H1 (cell line): ENCODE data around the gene CERT1.

Experiments used
- CHD1 ChIP-seq: IDR thresholded peaks from 2 replicates; pipeline ENCODE4 v1.6.1; 2012; ENCODE audit warnings: low read depth, low read length, improper control_type of control experiment
- CTCF ChIP-seq, 3 experiments: IDR thresholded peaks; 1 replicate in 2 of 3; 2 replicates in 1 of 3; pipeline versions ENCODE4 v1.5.1 to v1.6.1; 2011; ENCODE audit warnings: low read length in 3 of 3, mild to moderate bottlenecking in 3 of 3, inconsistent platforms in 2 of 3, low read depth in 1 of 3, moderate library complexity in 1 of 3; ENCODE audit not compliant: insufficient read depth in 1 of 3; ENCODE audit errors: control extremely low read depth in 1 of 3
- EP300 ChIP-seq, 2 experiments: IDR thresholded peaks; 1 replicate in 1 of 2; 2 replicates in 1 of 2; pipeline ENCODE4 v1.6.1; 2011 to 2012; ENCODE audit warnings: low read depth in 2 of 2, low read length in 2 of 2, mild to moderate bottlenecking in 2 of 2, borderline replicate concordance in 1 of 2, inconsistent platforms in 1 of 2, moderate library complexity in 1 of 2
- FOSL1 ChIP-seq: IDR thresholded peaks from 2 replicates; pipeline ENCODE4 v1.6.1; 2011; ENCODE audit warnings: mild to moderate bottlenecking, low read depth, low read length, moderate library complexity; ENCODE audit not compliant: insufficient read depth
- JUN ChIP-seq: IDR thresholded peaks from 2 replicates; pipeline ENCODE4 v1.6.1; 2011; ENCODE audit warnings: low read depth, mild to moderate bottlenecking, improper control_type of control experiment, low read length
- JUND ChIP-seq: IDR thresholded peaks from 2 replicates; pipeline ENCODE4 v1.6.1; 2011; ENCODE audit warnings: mild to moderate bottlenecking, improper control_type of control experiment, low read length
- KDM5A ChIP-seq: fragments of 200-600 bp; IDR thresholded peaks from 2 replicates; pipeline ENCODE4 v1.7.1; 2012; ENCODE audit warnings: mild to moderate bottlenecking, low read length, inconsistent platforms, mixed read lengths
- POLR2A ChIP-seq, 2 experiments: IDR thresholded peaks; 1 replicate in 1 of 2; 2 replicates in 1 of 2; pipeline ENCODE4 v1.6.1; 2011; ENCODE audit warnings: low read depth in 2 of 2, low read length in 2 of 2, mild to moderate bottlenecking in 2 of 2; ENCODE audit errors: control extremely low read depth in 1 of 2
- POLR2AphosphoS5 ChIP-seq: IDR thresholded peaks from 2 replicates; pipeline ENCODE4 v1.6.1; 2011; ENCODE audit warnings: low read depth, low read length
- ZNF274 ChIP-seq: IDR thresholded peaks from 2 replicates; pipeline ENCODE4 v1.7.0; 2012; ENCODE audit warnings: low read length, borderline replicate concordance; ENCODE audit errors: extremely low read depth

DNA sequence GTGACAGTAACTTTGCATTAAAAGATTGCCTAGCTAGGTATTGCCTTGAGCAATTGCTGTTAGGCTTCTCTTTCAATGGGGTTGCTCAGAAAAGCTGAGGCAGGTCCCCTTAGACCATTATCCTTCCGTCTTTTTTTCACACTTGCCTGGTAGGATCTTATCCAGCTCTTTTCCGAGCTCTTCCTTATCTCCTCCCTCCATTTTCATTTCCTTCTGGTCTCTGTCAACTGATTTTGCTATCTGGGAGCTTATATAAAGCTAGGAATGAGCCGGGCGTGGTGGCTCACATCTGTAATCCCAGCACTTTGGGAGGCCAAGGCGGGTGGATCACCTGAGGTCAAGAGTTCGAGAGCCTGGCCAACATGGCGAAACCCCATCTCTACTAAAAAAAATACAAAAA, 181.0 kb downstream of the CERT1 start:
- TF ChIP-seq JUND (no peak), JUN (no peak), POLR2A (IDR thresholded peaks at IDR 0.05; ENCODE audit: control extremely low read depth in 1 of 2, low read depth in 2 of 2, low read length in 2 of 2) (no peak), KDM5A (no peak), ZNF274 (no peak), CTCF (IDR thresholded peaks at IDR 0.05; ENCODE audit: control extremely low read depth in 1 of 3, insufficient read depth in 1 of 3, low read depth in 1 of 3, low read length in 3 of 3) (no peak), CHD1 (no peak), POLR2AphosphoS5 (no peak), FOSL1 (no peak), EP300 (IDR thresholded peaks at IDR 0.05; ENCODE audit: borderline replicate concordance in 1 of 2, low read depth in 2 of 2, low read length in 2 of 2) (no peak)
